Choroid plexus epithelial cell (primary cell): ENCODE results near the gene RETN.

ENCODE experiments used
- DNase-seq: peaks from one replicate; pipeline ENCODE4 v3.0.0-alpha.2; 2010; ENCODE audit warnings: low read depth
- H3K4me3 ChIP-seq: 2 replicates; pipeline ENCODE4 v1.5.1; 2011; ENCODE audit warnings: low read depth, mild to moderate bottlenecking, control low read depth, low read length, moderate library complexity
- TF ChIP-seq, protein P1 (sequence below): conservative IDR thresholded peaks from 2 replicates; pipeline ENCODE4 v1.5.1; 2011; ENCODE audit warnings: low read depth, mild to moderate bottlenecking, control low read depth, inconsistent platforms, low read length, moderate library complexity

RETN gene

DNA sequence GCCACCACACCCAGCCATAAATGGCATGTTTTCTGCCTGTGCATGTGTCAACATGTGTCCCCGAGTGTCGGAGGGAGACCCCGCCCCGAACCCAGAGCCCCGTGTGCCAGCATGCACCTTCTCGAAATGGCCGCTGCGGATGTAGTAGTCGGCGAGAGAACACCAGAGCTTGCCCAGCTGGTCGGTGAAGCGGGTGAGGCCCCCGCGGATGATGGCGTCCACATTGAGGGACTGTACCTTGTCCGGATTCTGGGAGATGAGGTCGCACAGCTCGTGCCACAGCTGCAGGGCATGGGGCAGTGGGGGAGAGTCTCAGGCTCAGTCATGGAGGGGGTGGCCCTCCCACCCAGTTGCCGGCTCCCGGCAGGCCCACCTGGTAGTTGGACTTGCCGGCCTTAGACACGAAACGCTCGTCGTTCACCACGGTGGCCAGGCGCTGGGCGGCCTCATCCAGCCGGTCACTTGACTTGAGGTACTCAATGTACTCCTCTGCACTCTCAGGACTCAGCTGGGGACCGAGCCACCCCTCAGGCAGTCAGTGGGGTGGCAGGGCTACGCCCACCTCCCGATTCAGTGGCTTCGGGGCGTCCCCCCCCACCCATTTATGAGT lies 43.0 kb upstream of the RETN start:
- H3K4me3 ChIP-seq, result no peak overlapping the region
- DNase-seq, result no peak
- TF ChIP-seq, protein P1, sequence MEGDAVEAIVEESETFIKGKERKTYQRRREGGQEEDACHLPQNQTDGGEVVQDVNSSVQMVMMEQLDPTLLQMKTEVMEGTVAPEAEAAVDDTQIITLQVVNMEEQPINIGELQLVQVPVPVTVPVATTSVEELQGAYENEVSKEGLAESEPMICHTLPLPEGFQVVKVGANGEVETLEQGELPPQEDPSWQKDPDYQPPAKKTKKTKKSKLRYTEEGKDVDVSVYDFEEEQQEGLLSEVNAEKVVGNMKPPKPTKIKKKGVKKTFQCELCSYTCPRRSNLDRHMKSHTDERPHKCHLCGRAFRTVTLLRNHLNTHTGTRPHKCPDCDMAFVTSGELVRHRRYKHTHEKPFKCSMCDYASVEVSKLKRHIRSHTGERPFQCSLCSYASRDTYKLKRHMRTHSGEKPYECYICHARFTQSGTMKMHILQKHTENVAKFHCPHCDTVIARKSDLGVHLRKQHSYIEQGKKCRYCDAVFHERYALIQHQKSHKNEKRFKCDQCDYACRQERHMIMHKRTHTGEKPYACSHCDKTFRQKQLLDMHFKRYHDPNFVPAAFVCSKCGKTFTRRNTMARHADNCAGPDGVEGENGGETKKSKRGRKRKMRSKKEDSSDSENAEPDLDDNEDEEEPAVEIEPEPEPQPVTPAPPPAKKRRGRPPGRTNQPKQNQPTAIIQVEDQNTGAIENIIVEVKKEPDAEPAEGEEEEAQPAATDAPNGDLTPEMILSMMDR, result no peak

DNA sequence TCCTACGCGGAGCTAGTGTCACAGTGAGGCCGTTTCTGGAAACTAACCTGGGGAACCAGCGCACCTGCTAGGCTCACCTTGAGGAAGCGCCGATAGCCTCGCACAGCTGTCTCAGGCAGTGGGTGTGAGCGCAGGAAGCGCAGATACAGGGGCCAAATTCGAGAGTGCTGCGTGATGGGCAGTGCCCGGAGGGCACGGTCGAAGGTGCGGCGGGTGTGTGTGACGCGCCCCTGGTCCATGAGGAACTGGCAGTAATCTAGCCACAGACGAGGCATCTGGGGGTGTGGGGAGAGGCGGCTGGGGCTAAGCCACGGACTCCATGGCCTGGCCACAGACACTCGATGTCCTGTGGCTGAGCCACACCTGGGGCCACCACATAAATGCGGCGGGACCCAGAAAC lies 41.7 kb upstream of the RETN start:
- H3K4me3 ChIP-seq, result no peak overlapping the region
- TF ChIP-seq, protein P1, result no peak
- no peak for DNase-seq

DNA sequence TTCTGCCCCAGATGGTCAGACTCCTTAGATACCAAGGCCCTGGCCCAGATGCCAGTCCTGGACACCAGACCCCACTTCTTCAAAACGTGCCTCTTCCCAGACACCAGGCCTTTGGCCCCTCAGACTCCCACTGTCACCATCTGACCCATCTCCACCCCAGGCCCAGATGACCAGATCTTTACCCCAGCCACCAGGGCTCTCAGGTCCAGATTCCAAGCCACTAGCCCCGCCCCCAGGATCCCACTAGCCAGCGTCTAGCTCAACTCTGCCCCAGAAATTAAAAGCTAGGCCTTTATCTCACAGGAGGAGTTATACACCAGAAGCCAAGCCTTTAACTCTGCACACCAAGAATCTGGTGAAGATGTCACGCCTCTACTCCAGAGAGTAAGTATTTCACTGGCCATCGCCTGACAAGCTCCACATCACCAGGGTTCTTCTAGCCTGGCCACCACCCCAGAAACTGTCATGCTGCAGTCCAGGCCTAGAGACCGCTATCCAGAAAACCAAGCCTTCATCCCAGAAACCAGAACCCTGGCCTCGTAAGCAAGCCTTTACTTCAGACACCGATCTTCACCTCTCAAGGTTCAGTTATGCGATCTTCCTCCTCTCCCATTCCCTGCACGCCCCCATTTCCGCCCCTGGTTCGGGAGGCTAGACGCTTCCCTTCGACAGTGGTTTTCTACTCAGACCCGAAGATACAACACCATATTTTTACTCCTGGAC lies 40.1 kb upstream of the RETN start:
- TF ChIP-seq, protein P1, result no peak
- DNase-seq, result peak; percentile 5
- peak overlapping the region; percentile 97 for H3K4me3 ChIP-seq

DNA sequence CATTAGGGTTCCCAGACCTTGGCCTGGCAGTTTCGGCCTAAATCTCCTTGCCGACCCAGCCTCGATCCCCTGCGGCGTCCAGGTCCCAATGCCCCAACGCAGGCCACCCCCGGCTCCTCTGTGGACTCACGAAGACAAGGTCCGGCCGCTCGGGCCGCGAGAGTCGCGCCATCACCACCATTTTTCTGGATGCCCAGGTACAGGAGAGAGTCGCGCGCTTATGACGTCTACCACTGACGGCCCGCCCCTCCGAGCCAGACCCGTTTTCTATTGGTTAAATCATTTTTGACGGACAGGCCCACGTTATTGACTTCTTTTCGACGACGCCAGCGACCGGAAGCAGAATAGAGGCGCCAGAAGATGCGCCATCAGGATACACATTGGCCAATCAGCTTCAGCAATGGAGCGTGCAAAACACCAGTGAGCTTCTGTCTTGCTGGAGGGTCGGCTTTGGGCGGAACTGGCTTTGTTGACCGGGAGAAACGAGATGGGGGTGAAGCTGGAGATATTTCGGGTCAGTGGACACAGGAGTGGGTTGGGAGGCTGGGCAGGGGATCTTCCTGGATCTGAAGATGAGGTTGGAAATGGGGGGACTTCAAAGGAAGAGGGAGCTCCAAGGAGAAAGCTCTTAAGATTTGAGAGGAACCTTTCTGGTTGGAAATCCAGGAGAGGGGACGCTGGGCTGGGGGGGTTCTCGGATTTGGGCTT lies 39.3 kb upstream of the RETN start, which contains the start of the genes PET100 and XAB2:
Gene PET100, plus strand, starts transcription at position 447 of the 708 bp plus-strand sequence. Its CDS starts 41 bp downstream, at position 488.
Gene XAB2, minus strand, starts transcription at position 199 of the 708 bp plus-strand sequence. Its CDS starts 18 bp downstream, at position 181.
- H3K4me3 ChIP-seq, result peak within 1 kb of the TSS; percentile 97
- TF ChIP-seq, protein P1, result no peak
- DNase-seq, result peak; percentile 100

DNA sequence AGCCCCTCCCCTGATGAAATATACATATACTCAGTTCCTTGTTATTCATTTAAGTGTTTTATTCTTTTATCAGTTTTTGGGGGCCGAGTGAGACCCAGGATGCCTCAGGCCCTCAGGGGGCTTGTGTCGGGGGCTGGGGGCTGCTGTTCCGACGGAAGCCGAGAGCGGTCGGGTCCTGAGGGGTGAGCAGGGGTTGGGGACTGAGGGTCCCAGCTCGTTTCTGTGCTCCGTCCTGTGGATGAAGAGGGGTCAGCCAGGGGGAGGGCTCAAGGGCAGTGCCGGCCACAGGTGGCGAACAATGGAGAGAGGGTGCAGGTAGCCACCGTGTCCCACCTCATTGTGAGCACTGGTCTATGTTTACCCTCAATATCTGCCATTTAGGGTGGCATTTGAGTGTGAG lies 37.3 kb upstream of the RETN start:
- H3K4me3 ChIP-seq, result no peak overlapping the region
- TF ChIP-seq, protein P1, result no peak
- DNase-seq, result no peak

DNA sequence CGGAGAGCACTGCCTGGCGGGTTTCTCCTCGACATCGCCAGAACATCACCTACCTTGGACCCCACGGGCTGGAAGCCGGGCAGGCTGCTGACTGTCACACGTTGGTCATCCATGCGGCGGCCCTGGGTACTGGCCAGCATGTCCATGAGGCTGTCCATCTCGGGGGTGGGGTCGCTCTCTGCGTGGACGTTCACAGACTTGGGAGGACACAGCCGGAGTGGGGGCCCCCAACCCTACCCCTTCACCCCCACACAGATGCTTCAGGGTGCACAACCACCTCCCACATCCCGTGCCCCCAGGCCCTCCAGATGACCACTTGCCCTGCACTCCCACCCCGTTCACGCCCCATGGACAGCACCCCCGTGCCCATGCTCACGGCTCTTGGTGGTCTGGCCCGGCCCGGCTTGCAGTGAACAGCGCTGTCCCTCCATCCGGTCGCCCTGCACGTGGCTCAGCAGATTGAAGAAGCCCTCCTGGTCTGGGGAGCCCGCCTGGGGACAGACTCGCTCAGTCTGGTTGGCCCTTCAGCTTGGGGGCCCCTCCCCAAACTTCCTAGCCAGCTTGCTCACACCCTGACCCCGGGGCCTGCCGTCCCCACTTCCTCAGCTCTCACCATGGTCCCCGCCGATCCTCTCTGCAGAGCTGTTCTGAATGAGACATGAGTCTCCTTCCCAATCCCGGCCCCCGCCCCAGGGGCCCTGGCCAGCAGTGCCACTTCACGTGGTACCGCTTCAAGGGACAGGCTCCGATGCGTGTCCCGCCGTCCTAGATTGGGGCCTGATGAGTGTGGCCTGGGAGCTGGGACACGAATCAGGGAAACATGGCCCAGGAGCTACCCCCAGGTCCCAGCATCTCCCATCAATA lies 36.3 kb upstream of the RETN start:
- no peak for DNase-seq
- TF ChIP-seq, protein P1, result no peak
- H3K4me3 ChIP-seq, result no peak overlapping the region
